A204.1 (cell line): ENCODE results near the gene IL9R.
"Not testable (repeated sequence)": the region's sequence is repeated elsewhere in the genome, so short reads cannot be mapped to it uniquely, and the experiment has no call there.

Experiments
- FAIRE-seq: peaks from 2 replicates; lab custom pipeline; 2012; peaks lifted over from hg19 to GRCh38; lab: Jason Lieb, UNC

IL9R gene

DNA sequence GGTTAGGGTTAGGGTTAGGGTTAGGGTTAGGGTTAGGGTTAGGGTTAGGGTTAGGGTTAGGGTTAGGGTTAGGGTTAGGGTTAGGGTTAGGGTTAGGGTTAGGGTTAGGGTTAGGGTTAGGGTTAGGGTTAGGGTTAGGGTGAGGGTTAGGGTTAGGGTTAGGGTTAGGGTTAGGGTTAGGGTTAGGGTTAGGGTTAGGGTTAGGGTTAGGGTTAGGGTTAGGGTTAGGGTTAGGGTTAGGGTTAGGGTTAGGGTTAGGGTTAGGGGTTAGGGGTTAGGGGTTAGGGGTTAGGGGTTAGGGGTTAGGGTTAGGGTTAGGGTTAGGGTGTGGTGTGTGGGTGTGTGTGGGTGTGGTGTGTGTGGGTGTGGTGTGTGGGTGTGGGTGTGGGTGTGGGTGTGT lies 33.0 kb downstream of the IL9R start:
- not testable (repeated sequence) for FAIRE-seq
